Activated T-cell treated with anti-CD3 and anti-CD28 coated beads, Interleukin-2, amount 50 U/mL, for 72 hours (primary cell): ENCODE data around the gene TAS1R3. TPM values are rescaled to one million over a fixed set of nuclear protein-coding genes. Genes with fewer than 3 reads are reported as not detected.

ENCODE experiments used
- ATAC-seq, 2 donors: fragments of 150-1000 bp; cut with Tn5 transposase; replicated peaks in 1 of 2; 2 replicates each; pipeline ENCODE4 v1.10.0; 2021; ENCODE audit warnings: moderate library complexity in 2 of 2, mild to moderate bottlenecking in 1 of 2
- DNase-seq, 2 donors: peaks; one replicate each; pipeline ENCODE4 v3.0.0; 2021 to 2022; ENCODE audit warnings: mixed read lengths in 1 of 2
- H3K27ac Mint-ChIP-seq: one replicate; pipeline ENCODE4 v1.8.0; 2022; ENCODE audit warnings: mild to moderate bottlenecking, moderate library complexity, mixed read lengths
- H3K27me3 Mint-ChIP-seq: one replicate; pipeline ENCODE4 v1.8.0; 2022; ENCODE audit warnings: low read depth, mixed read lengths
- H3K36me3 Mint-ChIP-seq, 2 donors: one replicate each; pipeline ENCODE4 v1.8.0; 2022; ENCODE audit warnings: mixed read lengths in 2 of 2, mild to moderate bottlenecking in 1 of 2; ENCODE audit not compliant: insufficient read depth in 2 of 2
- H3K4me1 Mint-ChIP-seq: one replicate; pipeline ENCODE4 v1.8.0; 2022; ENCODE audit warnings: low read depth, mixed read lengths
- H3K4me3 Mint-ChIP-seq, 2 donors: one replicate each; pipeline ENCODE4 v1.8.0; 2022; ENCODE audit warnings: mild to moderate bottlenecking in 2 of 2, mixed read lengths in 2 of 2, moderate library complexity in 2 of 2
- H3K9me3 Mint-ChIP-seq, 2 donors: one replicate each; pipeline ENCODE4 v1.8.0; 2022; ENCODE audit warnings: mixed read lengths in 2 of 2
- total RNA-seq, 2 donors: library from RNA; stranded (reverse); gene quantifications; one replicate each; pipeline ENCODE4 v1.2.3, GENCODE V29; 2022

Gene TAS1R3
- total RNA-seq: under 1 TPM; 0.91 to 0.95 TPM

DNA sequence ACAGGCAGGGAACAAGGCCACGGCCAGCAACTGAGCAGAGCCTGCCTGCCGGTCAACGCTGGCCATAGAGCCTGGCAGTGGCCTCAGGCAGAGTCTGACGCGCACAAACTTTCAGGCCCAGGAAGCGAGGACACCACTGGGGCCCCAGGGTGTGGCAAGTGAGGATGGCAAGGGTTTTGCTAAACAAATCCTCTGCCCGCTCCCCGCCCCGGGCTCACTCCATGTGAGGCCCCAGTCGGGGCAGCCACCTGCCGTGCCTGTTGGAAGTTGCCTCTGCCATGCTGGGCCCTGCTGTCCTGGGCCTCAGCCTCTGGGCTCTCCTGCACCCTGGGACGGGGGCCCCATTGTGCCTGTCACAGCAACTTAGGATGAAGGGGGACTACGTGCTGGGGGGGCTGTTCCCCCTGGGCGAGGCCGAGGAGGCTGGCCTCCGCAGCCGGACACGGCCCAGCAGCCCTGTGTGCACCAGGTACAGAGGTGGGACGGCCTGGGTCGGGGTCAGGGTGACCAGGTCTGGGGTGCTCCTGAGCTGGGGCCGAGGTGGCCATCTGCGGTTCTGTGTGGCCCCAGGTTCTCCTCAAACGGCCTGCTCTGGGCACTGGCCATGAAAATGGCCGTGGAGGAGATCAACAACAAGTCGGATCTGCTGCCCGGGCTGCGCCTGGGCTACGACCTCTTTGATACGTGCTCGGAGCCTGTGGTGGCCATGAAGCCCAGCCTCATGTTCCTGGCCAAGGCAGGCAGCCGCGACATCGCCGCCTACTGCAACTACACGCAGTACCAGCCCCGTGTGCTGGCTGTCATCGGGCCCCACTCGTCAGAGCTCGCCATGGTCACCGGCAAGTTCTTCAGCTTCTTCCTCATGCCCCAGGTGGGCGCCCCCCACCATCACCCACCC is at the start of gene TAS1R3:
Gene TAS1R3 (plus strand): TSS at position 213 of the 898 bp plus-strand sequence. CDS start 66 bp downstream, at position 279.
- DNase-seq (no peak), ATAC-seq (no peak)
- Mint-ChIP-seq H3K27ac (no peak within 1 kb of the TSS), H3K9me3 (peaks cover 0 to 1% of the 10 kb centered on the region in 2 donors), H3K4me1 (peaks cover 2% of the 10 kb centered on the region), H3K36me3 (no peaks in the 10 kb centered on the region), H3K27me3 (no peaks in the 10 kb centered on the region), H3K4me3 (no peak within 1 kb of the TSS)

GRCh38 chr1:1281533-1282321 is 49.4 kb upstream of the TAS1R3 start:
- Mint-ChIP-seq H3K27ac (no peak overlapping the region), H3K4me3 (no peak overlapping the region), H3K36me3 (no peaks in the 10 kb centered on the region), H3K4me1 (peaks cover 12% of the 10 kb centered on the region), H3K9me3 (peaks cover 0 to 2% of the 10 kb centered on the region in 2 donors), H3K27me3 (no peaks in the 10 kb centered on the region)
- DNase-seq (no peak), ATAC-seq (peak; percentile 19 to 57)

DNA sequence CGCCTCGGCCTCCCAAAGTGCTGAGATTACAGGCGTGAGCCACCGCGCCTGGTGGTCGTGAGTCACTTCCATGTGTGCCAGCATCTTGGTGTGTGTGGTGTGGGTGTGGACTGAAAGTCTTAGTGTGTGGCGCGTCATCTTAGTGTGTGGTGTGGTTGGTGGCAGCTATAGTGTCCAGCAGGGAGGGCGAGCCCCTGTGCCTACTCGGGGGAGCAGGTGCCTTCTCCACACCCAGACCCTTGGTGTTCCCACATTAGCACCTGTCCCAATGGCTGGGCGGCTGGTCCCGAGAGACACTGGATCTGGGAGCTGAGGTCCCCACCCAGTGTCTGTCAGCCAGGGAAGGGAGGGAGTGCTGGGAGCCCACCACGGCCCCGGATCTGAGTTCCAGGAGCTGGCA is 48.1 kb upstream of the TAS1R3 start:
- H3K4me3 Mint-ChIP-seq: no peak overlapping the region
- peak; percentile 65 to 76 for ATAC-seq
- peaks cover 0 to 2% of the 10 kb centered on the region in 2 donors for H3K9me3 Mint-ChIP-seq
- peak; percentile 54 to 56 for DNase-seq
- H3K4me1 Mint-ChIP-seq: peaks cover 12% of the 10 kb centered on the region
- no peaks in the 10 kb centered on the region for H3K27me3 Mint-ChIP-seq
- H3K27ac Mint-ChIP-seq: no peak overlapping the region
- no peaks in the 10 kb centered on the region for H3K36me3 Mint-ChIP-seq

DNA sequence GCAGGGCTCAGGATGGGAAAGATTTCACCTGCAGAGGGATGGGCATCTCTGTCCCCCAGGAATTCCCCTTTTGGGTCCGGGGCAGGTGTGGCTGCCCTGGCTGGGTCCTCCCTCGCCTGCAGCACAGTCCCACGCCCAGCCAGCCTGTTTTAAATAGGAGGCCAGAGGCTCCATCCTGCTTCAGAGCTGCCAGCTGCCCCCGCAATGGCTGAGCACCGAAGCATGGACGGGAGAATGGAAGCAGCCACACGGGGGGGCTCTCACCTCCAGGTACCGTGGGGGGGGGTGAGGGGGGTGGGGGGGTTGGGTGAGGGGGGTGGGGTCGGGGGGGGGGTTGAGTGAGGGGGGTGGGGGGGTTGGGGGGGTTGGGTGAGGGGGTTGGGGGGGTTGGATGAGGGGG is 47.3 kb upstream of the TAS1R3 start:
- H3K27me3 Mint-ChIP-seq: no peaks in the 10 kb centered on the region
- no peak overlapping the region for H3K4me3 Mint-ChIP-seq
- ATAC-seq (no peak), DNase-seq (no peak)
- H3K36me3 Mint-ChIP-seq: no peaks in the 10 kb centered on the region
- H3K9me3 Mint-ChIP-seq: peaks cover 0 to 2% of the 10 kb centered on the region in 2 donors
- H3K4me1 Mint-ChIP-seq: peaks cover 12% of the 10 kb centered on the region
- no peak overlapping the region for H3K27ac Mint-ChIP-seq

DNA sequence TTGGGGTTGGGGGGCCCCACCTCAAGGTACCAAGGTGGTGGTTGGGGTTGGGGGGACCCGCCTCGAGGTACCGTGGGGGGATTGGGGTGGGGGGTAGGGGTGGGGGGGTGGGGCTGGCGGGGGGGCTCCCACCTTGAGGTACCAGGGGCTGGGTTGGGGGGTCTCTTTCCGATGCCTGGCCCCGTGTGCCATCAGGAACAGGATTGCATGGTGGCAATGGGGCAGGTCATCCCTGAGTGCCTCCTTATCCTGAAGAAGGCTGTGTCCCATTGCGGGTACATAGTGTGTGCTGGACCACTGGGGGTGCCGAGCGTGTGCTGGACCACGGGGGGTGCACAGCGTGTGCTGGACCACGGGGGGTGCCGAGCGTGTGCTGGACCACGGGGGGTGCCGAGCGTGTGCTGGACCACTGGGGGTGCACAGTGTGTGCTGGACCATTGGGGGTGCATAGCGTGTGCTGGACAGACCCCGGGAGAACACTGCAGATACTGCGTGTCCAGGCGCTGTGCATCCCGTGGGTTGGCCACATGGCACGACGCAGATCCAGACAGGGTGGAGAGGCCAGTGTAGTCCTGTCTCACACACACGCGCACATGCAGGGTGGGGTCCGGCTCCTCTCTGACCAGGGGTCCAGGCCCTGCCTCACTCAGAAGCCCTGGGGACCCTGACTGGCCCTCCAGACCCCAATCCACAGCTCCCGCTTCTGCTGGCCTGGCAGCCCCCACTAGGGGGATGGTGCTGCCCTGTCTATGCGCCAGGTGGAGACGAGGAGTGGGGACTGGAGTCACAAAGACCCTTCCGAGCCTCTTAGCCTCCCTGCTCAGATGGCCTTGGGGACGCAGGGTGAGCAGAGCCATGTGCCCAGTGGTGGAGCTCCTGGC is 46.6 kb upstream of the TAS1R3 start:
- ATAC-seq (no peak), DNase-seq (no peak)
- peaks cover 12% of the 10 kb centered on the region for H3K4me1 Mint-ChIP-seq
- no peaks in the 10 kb centered on the region for H3K36me3 Mint-ChIP-seq
- no peak overlapping the region for H3K4me3 Mint-ChIP-seq
- H3K27ac Mint-ChIP-seq: no peak overlapping the region
- H3K27me3 Mint-ChIP-seq: no peaks in the 10 kb centered on the region
- peaks cover 0 to 2% of the 10 kb centered on the region in 2 donors for H3K9me3 Mint-ChIP-seq

- Mint-ChIP-seq H3K27me3 (no peaks in the 10 kb centered on the region), H3K4me3 (no peak overlapping the region), H3K36me3 (no peaks in the 10 kb centered on the region), H3K4me1 (peaks cover 12% of the 10 kb centered on the region), H3K9me3 (peaks cover 0 to 2% of the 10 kb centered on the region in 2 donors), H3K27ac (no peak overlapping the region)
- DNase-seq: no peak
- ATAC-seq: no peak
Measured at GRCh38 chr1:1285102-1285571, 45.9 kb upstream of the TAS1R3 start.

DNA sequence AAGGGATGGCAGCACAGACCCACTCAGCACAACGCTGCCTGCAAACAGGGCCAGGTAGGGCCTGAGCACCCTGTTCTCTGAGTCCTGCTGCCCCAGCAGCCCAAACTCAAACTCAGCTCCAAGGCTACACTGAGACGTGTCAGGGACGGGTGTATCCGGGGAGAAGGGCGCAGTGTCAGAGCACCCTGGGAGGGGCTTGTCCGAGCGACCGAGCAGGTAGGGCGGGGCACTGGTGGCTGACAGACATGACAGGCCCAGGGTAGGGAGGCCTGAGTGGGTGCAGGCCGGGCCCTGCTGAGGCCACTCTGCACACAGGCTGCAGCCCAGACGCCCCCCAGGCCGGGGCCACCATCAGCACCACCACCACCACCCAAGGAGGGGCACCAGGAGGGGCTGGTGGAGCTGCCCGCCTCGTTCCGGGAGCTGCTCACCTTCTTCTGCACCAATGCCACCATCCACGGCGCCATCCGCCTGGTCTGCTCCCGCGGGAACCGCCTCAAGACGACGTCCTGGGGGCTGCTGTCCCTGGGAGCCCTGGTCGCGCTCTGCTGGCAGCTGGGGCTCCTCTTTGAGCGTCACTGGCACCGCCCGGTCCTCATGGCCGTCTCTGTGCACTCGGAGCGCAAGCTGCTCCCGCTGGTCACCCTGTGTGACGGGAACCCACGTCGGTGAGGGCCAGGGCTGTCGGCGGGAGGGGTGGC is 45.3 kb upstream of the TAS1R3 start:
- H3K36me3 Mint-ChIP-seq: no peaks in the 10 kb centered on the region
- H3K4me1 Mint-ChIP-seq: peaks cover 12% of the 10 kb centered on the region
- no peak overlapping the region for H3K4me3 Mint-ChIP-seq
- H3K9me3 Mint-ChIP-seq: peaks cover 0 to 2% of the 10 kb centered on the region in 2 donors
- ATAC-seq (no peak), DNase-seq (no peak)
- H3K27me3 Mint-ChIP-seq: no peaks in the 10 kb centered on the region
- no peak overlapping the region for H3K27ac Mint-ChIP-seq

- peaks cover 0 to 2% of the 10 kb centered on the region in 2 donors for H3K9me3 Mint-ChIP-seq
- H3K27me3 Mint-ChIP-seq: no peaks in the 10 kb centered on the region
- H3K4me1 Mint-ChIP-seq: peaks cover 12% of the 10 kb centered on the region
- no peak overlapping the region for H3K27ac Mint-ChIP-seq
- no peaks in the 10 kb centered on the region for H3K36me3 Mint-ChIP-seq
- ATAC-seq (no peak), DNase-seq (no peak)
- H3K4me3 Mint-ChIP-seq: no peak overlapping the region
Measured at GRCh38 chr1:1286313-1287261, 44.5 kb upstream of the TAS1R3 start.

DNA sequence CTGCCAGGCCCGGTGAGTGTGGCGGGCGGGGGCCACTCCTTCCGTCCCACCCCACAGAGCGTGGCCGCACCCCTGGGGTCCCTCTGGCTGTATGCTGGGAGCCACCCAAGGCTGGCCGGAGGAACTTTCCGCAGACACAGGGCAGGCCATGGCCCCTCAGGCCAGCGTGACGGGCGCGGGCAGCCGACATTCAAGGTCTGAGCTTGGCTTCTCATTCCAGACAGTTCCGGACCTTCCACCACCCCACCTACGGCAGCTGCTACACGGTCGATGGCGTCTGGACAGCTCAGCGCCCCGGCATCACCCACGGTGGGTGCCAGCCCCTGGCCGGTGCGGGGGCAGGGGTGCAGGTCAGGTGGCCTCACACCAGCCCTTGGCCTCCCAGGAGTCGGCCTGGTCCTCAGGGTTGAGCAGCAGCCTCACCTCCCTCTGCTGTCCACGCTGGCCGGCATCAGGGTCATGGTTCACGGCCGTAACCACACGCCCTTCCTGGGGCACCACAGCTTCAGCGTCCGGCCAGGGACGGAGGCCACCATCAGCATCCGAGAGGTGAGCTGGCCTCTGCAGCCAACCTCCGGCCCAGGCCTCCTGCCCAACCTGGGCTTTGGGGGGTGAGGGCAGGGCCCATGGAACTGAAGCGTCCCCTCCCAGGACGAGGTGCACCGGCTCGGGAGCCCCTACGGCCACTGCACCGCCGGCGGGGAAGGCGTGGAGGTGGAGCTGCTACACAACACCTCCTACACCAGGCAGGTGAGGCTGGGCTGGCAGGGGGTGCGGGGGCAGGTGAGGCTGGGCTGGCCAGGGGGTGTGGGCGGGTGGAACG is 43.6 kb upstream of the TAS1R3 start:
- no peaks in the 10 kb centered on the region for H3K27me3 Mint-ChIP-seq
- H3K36me3 Mint-ChIP-seq: no peaks in the 10 kb centered on the region
- ATAC-seq (no peak), DNase-seq (no peak)
- H3K4me3 Mint-ChIP-seq: no peak overlapping the region
- H3K9me3 Mint-ChIP-seq: peaks cover 0 to under 1% of the 10 kb centered on the region in 2 donors
- peaks cover 16% of the 10 kb centered on the region for H3K4me1 Mint-ChIP-seq
- H3K27ac Mint-ChIP-seq: no peak overlapping the region

- Mint-ChIP-seq H3K27me3 (no peaks in the 10 kb centered on the region), H3K9me3 (no peaks in the 10 kb centered on the region), H3K4me1 (peaks cover 4% of the 10 kb centered on the region), H3K36me3 (peaks cover 0 to 1% of the 10 kb centered on the region in 2 donors), H3K4me3 (no peak overlapping the region), H3K27ac (no peak overlapping the region)
- ATAC-seq: peak; percentile 61 to 70
- peak; percentile 78 to 83 for DNase-seq
Measured at GRCh38 chr1:1290238-1290731, 40.8 kb upstream of the TAS1R3 start.
